ENCODE measurements around the gene DSTYK.

The DSTYK gene

GRCh38 chr1:205258719-205259118 lies 47.2 kb upstream of the DSTYK start:
- POLR2A ChIA-PET: interaction anchor here (0.6 to 1.8 kb wide), 2 partner anchors 26 to 29 kb away, joined by 3 to 7 read pairs; no protein-coding TSS in a partner anchor
- CTCF ChIA-PET: interaction anchor here (0.7 to 14.6 kb wide), 11 partner anchors 13 to 284 kb away, joined by 3 to 253 read pairs (median 5); partner anchors contain the start of gene TMCC2
- H3K4me3 ChIP-seq (ENCODE audit: low read depth, low read length): no peak overlapping the region
- no peak overlapping the region for H3K27ac ChIP-seq (ENCODE audit: extremely low read depth, low read depth, low read length)
- TF ChIP-seq ZIC2 (tag by site-specific recombination; IDR thresholded peaks at IDR 0.05) (peak; percentile 52), SETDB1 (IDR thresholded peaks at IDR 0.05; ENCODE audit: insufficient read length, low read length) (no peak)
- H3K36me3 ChIP-seq (ENCODE audit: control insufficient read depth in 2 of 2, insufficient read depth in 1 of 2, low read length in 2 of 2): no peaks in the 10 kb centered on the region
- no peaks in the 10 kb centered on the region for H3K9me3 ChIP-seq (ENCODE audit: control insufficient read depth, insufficient read depth, low read depth, low read length)
- no peaks in the 10 kb centered on the region for H3K4me1 ChIP-seq (ENCODE audit: control insufficient read depth, insufficient read depth, low read length)

DNA sequence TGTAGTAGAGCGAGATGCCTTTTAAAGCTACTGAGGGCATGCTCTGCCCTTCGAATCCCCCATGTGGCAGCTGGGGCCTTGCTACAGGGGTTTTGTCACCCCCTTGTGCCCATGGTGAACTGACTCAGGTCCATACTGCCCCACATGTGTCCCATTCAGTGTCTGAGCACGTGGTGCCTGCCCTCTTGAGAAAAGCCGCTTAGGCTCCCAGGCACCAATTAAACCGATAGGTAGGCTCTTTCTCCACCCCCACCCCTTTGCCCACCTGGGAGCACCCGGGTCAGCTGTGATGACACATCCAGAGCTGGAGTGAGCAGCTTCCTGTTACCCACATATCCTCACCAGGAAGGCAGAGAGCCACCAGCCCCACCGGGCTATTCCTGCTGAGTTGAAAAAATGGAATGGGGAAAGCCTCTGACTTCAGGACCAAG lies 46.8 kb upstream of the DSTYK start:
- Histone ChIP-seq H3K4me1 (ENCODE audit: control insufficient read depth, insufficient read depth, low read length) (no peaks in the 10 kb centered on the region), H3K27ac (ENCODE audit: extremely low read depth, low read depth, low read length) (no peak overlapping the region), H3K36me3 (ENCODE audit: control insufficient read depth in 2 of 2, insufficient read depth in 1 of 2, low read length in 2 of 2) (no peaks in the 10 kb centered on the region), H3K9me3 (ENCODE audit: control insufficient read depth, insufficient read depth, low read depth, low read length) (no peaks in the 10 kb centered on the region), H3K4me3 (ENCODE audit: low read depth, low read length) (no peak overlapping the region)
- ChIA-PET CTCF (interaction anchor here (0.6 to 14.6 kb wide), 12 partner anchors 14 to 412 kb away, joined by 3 to 253 read pairs (median 4); partner anchors contain the start of gene TMCC2), POLR2A (interaction anchor here (0.6 kb wide), 1 partner anchor 27 kb away, joined by 3 read pairs; no protein-coding TSS in a partner anchor)
- TF ChIP-seq PRDM10 (tag by site-specific recombination; IDR thresholded peaks at IDR 0.05): peak; percentile 25; the same call in 1 of the 2 replicates
- TF ChIP-seq ZNF404 (tag by site-specific recombination; IDR thresholded peaks at IDR 0.05): no peak

DNA sequence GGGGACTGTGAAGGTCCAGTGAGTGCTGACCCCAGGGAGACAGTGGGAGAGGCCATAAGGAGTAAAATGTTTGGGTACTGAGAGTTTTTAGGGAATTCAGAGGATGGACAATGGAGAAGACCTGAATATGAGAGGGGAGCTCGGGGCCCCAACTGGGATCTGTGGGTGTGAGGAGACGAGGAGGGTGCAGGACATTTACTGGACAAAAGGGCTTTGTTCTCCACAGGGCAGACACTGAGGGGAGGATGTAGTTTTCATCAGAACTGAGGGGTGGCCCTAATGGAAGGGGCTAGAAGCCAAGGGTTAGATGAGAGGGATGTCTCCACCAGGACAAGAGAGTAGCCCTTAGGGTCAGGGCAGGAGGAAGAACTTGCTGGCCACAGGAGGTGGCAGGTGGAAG lies 46.2 kb upstream of the DSTYK start:
- H3K4me3 ChIP-seq (ENCODE audit: low read depth, low read length): no peak overlapping the region
- ChIA-PET CTCF (interaction anchor here (0.6 to 14.6 kb wide), 17 partner anchors 14 to 451 kb away, joined by 3 to 253 read pairs (median 5); partner anchors contain the start of gene TMCC2), POLR2A (no interaction called here)
- no peak overlapping the region for H3K27ac ChIP-seq (ENCODE audit: extremely low read depth, low read depth, low read length)
- H3K36me3 ChIP-seq (ENCODE audit: control insufficient read depth in 2 of 2, insufficient read depth in 1 of 2, low read length in 2 of 2): no peaks in the 10 kb centered on the region
- H3K9me3 ChIP-seq (ENCODE audit: control insufficient read depth, insufficient read depth, low read depth, low read length): no peaks in the 10 kb centered on the region
- TF ChIP-seq, protein P1, sequence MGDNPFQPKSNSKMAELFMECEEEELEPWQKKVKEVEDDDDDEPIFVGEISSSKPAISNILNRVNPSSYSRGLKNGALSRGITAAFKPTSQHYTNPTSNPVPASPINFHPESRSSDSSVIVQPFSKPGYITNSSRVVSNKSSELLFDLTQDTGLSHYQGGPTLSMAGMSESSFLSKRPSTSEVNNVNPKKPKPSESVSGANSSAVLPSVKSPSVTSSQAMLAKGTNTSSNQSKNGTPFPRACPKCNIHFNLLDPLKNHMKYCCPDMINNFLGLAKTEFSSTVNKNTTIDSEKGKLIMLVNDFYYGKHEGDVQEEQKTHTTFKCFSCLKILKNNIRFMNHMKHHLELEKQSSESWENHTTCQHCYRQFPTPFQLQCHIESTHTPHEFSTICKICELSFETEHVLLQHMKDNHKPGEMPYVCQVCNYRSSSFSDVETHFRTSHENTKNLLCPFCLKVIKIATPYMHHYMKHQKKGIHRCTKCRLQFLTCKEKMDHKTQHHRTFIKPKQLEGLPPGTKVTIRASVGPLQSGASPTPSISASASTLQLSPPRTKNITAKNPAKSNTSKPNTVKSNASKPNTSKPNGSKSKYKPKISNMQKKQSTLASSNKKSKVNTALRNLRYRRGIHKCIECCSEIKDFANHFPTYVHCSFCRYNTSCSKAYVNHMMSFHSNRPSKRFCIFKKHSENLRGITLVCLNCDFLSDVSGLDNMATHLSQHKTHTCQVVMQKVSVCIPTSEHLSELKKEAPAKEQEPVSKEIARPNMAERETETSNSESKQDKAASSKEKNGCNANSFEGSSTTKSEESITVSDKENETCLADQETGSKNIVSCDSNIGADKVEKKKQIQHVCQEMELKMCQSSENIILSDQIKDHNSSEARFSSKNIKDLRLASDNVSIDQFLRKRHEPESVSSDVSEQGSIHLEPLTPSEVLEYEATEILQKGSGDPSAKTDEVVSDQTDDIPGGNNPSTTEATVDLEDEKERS (tag by site-specific recombination; IDR thresholded peaks at IDR 0.05): no peak
- TF ChIP-seq KLF1 (tag by site-specific recombination; IDR thresholded peaks at IDR 0.05): no peak
- TF ChIP-seq BCL6B (tag by site-specific recombination; IDR thresholded peaks at IDR 0.05): no peak
- TF ChIP-seq ZNF311 (tag by site-specific recombination; IDR thresholded peaks at IDR 0.05; ENCODE audit: borderline replicate concordance): no peak
- no peak for TF ChIP-seq ZNF692 (tag by site-specific recombination; IDR thresholded peaks at IDR 0.05)
- H3K4me1 ChIP-seq (ENCODE audit: control insufficient read depth, insufficient read depth, low read length): no peaks in the 10 kb centered on the region

Data from HEK293 (cell line).